DMS53 treated with DMSO at 0.1 percent for 48 hours (cell line): ENCODE results near the gene EFNA4.
"Not testable (repeated sequence)": the region's sequence is repeated elsewhere in the genome, so short reads cannot be mapped to it uniquely, and the experiment has no call there.

Source experiments
- DNase-seq: peaks from one replicate; lab custom pipeline; 2025; ENCODE audit not compliant: unreplicated experiment; lab: John Stamatoyannopoulos, UW

Gene EFNA4

DNA sequence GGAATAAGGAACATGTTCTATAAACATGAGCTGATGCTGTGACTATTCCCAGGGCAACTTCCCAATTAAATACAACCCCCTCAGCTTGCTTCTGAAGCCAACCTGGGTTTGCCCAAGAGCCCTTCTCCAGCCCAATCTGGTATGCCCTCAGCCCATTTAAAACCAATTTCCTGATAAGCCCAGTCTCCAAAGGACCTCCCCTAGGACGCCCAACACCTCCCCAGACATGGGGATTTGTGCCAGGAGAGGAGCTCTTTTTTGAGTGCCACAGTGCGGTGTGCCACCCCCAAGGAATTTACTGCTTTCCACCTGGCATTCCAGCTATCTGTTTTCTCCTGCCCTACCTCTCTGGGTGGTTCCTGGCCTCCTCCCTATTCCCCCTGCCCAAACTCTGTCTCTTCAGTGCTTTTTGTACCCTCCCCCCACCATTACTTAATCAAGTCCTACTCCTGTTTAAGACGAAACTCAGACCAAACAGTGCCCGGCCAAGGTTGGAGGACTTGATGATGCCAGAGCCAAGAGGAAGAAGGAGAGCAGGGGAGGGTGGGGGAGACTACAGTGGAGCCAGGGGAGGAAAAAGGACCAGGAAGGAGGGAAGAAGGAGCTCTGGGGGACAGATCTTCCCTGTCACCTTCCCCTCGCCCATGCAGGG is 52.7 kb downstream of the EFNA4 start:
- no peak for DNase-seq

DNA sequence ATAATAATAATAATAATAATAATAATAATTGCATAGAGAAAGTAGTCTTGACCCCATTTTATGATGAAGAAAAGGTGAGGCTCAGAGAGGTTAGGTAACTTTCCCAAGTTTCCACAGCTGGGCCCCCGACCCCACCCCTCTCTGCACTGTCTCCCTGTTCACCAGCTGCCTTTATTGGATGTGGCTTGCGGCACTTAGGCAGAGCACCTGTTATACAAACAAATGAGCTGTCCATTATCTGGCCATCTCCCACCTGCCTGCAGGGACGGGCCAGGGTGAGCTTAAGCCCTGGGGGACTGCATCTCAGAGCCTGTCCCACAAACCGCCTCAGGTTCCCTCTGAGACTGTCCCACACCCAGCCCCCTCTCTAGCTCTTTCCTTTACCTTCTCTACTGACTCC is 54.1 kb downstream of the EFNA4 start:
- DNase-seq = peak; percentile 50

DNA sequence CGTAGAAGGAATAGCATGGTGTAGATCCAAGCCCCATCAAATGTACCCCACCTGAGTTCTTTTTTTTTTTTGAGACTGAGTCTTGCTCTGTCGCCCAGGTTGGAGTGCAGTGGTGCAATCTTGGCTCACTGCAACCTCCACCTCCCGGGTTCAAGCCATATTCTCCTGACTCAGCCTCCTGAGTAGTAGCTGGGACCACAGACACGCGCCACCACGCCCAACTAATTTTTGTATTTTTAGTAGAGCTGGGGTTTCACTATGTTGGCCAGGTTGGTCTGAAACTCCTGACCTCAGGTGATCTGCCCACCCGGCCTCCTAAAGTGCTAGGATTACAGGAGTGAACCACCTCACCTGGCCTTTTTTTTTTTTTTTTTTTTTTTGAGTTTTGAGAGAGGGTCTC is 54.5 kb downstream of the EFNA4 start:
- DNase-seq = not testable (repeated sequence)
